Esophagus squamous epithelium (tissue), 5 donors: ENCODE measurements around the gene ZNF223. TPM values are rescaled to one million over a fixed set of nuclear protein-coding genes. Genes with fewer than 3 reads are reported as not detected.
A peak's percentile ranks its signal among the peaks of the same experiment; 100 is the strongest.

Source experiments
- DNase-seq: peaks from one replicate; lab custom pipeline; 2025; lab: John Stamatoyannopoulos, UW
- H3K27ac ChIP-seq, 4 donors: fragments of 200-600 bp; sonication (generic); one replicate each; pipeline ENCODE4 v1.5.1; 2016 to 2019; ENCODE audit warnings: mild to moderate bottlenecking in 1 of 4
- H3K27me3 ChIP-seq, 4 donors: fragments of 200-600 bp; sonication (generic); 1 replicate in 3 of 4; 2 replicates in 1 of 4; pipeline versions ENCODE4 v1.5.1 to v1.6.0; 2017 to 2021; ENCODE audit warnings: antibody characterized with exemption in 1 of 4
- H3K36me3 ChIP-seq, 3 donors: fragments of 200-600 bp; sonication (generic); one replicate each; pipeline ENCODE4 v1.5.1; 2016 to 2019
- H3K4me1 ChIP-seq, 3 donors: fragments of 200-600 bp; sonication (generic); one replicate each; pipeline ENCODE4 v1.5.1; 2017 to 2019
- H3K4me3 ChIP-seq, 4 donors: fragments of 200-600 bp; sonication (generic); 1 replicate in 3 of 4; 2 replicates in 1 of 4; pipeline ENCODE4 v1.5.1; 2016 to 2019; ENCODE audit warnings: mild to moderate bottlenecking in 2 of 4, moderate library complexity in 1 of 4
- H3K9me3 ChIP-seq, 3 donors: fragments of 200-600 bp; sonication (generic); one replicate each; pipeline ENCODE4 v1.5.1; 2016 to 2019
- CTCF ChIP-seq, 6 experiments: fragments of 450-650 bp in 4 of 6; fragments of 200-600 bp in 2 of 6; sonication (generic) in 2 of 6; IDR thresholded peaks; one replicate each; pipeline ENCODE4 v1.5.1; 2016 to 2019; ENCODE audit warnings: antibody characterized with exemption in 6 of 6, mild to moderate bottlenecking in 4 of 6, moderate library complexity in 4 of 6
- POLR2A ChIP-seq, 4 donors: fragments of 450-650 bp; IDR thresholded peaks; one replicate each; pipeline ENCODE4 v1.6.1; 2017; ENCODE audit warnings: antibody characterized with exemption in 4 of 4, mild to moderate bottlenecking in 4 of 4, moderate library complexity in 3 of 4
- WGBS, 2 donors: methylation state at CpG; one replicate each; pipeline ENCODE4 v1.1.5; 2018; 5-methylcytosine and 5-hydroxymethylcytosine counted together
- intact Hi-C: fragments of 100-400 bp; cut with DNase I; formaldehyde crosslinking; loops from one replicate; pipeline ENCODE4 v1.15.0; 2022
- total RNA-seq, 4 donors: library from RNA; depleted of rRNA; stranded (reverse); fragments of >200 nt; gene quantifications; one replicate each; pipeline ENCODE4 v1.1.0, GENCODE V29; 2016
- donor health status: DM: yes; HTN: yes; CAD: no.

Gene ZNF223
- total RNA-seq, 4 donors from 2014 or later, result 2.7 to 4.9 (median 3.5) TPM

- intact Hi-C loops, result no loop called here
- DNase-seq, result no peak
Observed at GRCh38 chr19:44050740-44051649, 841 bp upstream of the ZNF223 start.

DNA sequence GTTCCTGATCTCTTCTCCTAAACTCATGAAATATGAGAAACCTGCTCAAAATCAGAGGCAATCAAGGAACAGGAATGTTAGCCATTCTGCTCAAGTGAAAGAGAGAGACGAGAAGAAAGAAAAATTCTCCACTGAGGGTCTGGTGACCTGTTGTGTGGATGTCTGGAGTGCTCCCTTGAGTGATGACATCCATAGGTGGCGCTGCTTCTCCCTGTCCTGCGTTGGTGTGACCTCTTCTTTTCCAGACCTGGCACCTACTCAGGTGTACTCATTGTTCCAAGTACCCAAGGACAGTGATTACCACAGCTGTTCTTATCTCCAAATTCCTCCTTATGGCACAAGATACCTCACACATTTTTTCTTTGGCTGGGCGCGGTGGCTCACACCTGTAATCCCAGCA, 4.0 kb downstream of the ZNF223 start:
- Histone ChIP-seq H3K27ac (no peak overlapping the region), H3K4me3 (no peak overlapping the region), H3K4me1 (peaks cover 0 to 21% (median 13%) of the 10 kb centered on the region in 3 donors), H3K36me3 (peaks cover under 1 to 62% (median 9%) of the 10 kb centered on the region in 3 donors), H3K27me3 (peaks cover 0 to 2% (median 0%) of the 10 kb centered on the region in 4 donors), H3K9me3 (peaks cover 0 to 52% (median 25%) of the 10 kb centered on the region in 3 donors)
- no peak for DNase-seq
- no peak for TF ChIP-seq POLR2A (IDR thresholded peaks at IDR 0.05)
- TF ChIP-seq CTCF (IDR thresholded peaks at IDR 0.05), result no peak
- intact Hi-C loops, result no loop called here
- 85 to 89% methylated on average over 4 to 5 of the region's 5 CpGs for WGBS, 2 donors

More at GRCh38 chr19:44050740-44051649, 841 bp upstream of the ZNF223 start:
- H3K9me3 ChIP-seq, result peaks cover 0 to 21% (median 18%) of the 10 kb centered on the region in 3 donors
- H3K36me3 ChIP-seq, result peaks cover 0 to 14% (median 0%) of the 10 kb centered on the region in 3 donors
- H3K27ac ChIP-seq, result peak overlapping the region; percentile 76 to 84 (median 78)
- peaks cover 0 to 26% (median 13%) of the 10 kb centered on the region in 3 donors for H3K4me1 ChIP-seq
- 21 to 23% methylated on average over 19 to 21 of the region's 21 CpGs for WGBS, 2 donors
- peaks cover 0 to 41% (median 1%) of the 10 kb centered on the region in 4 donors for H3K27me3 ChIP-seq
- TF ChIP-seq CTCF (IDR thresholded peaks at IDR 0.05), result no peak
- no peak for TF ChIP-seq POLR2A (IDR thresholded peaks at IDR 0.05)
- H3K4me3 ChIP-seq, result peak overlapping the region; percentile 71 to 92 (median 78)

DNA sequence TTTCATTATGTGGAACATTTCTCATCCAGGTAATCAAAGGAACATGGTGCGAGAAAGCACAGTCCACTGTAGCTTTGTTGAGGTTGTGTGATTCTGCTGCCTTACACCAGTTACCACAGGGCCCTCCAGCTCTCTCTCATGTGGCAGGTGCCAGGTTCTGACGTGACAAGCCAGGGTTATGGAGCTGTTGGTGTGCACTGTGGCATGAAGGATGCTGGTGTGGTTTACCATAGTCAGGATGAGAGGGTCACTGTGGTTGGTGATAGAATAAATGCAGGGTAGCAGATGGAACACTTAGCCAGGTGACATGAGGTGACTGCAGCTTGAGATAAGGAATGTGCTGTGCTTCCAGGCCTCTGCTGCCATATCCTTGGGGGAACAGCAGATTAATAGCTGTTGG, 7.4 kb downstream of the ZNF223 start:
- no peak for DNase-seq
- peaks cover 0 to 75% (median 38%) of the 10 kb centered on the region in 3 donors for H3K9me3 ChIP-seq
- no peaks in the 10 kb centered on the region for H3K4me1 ChIP-seq
- H3K4me3 ChIP-seq, result no peak overlapping the region
- TF ChIP-seq POLR2A (IDR thresholded peaks at IDR 0.05) (no peak), CTCF (IDR thresholded peaks at IDR 0.05) (no peak)
- WGBS, 2 donors, result 100% methylated on average over 2 of the region's 2 CpGs
- no peaks in the 10 kb centered on the region for H3K27me3 ChIP-seq
- H3K36me3 ChIP-seq, result peaks cover 12 to 96% (median 14%) of the 10 kb centered on the region in 3 donors
- intact Hi-C loops, result no loop called here
- H3K27ac ChIP-seq, result no peak overlapping the region

DNA sequence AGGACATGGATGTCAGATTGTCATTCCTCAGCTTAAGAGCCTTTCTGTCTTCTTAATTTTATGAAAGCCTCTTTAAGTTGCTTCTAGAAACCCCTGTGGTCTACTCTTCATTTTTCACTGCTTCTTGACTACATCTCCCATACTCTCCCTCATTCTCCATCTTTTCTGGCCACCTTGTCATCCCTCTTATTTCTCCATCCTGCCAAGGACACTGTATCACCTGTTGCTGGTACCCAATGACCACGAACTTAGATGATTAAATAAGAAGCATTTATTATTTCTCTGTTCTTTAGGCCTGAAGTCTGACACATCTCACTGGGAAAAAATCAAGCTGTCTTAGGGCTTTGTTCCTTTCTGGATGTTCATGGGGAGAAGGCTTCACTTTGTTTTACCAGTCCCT, 9.2 kb downstream of the ZNF223 start:
- DNase-seq, result no peak
- no peak overlapping the region for H3K27ac ChIP-seq
- 86 to 89% methylated on average over 1 of the region's 1 CpG for WGBS, 2 donors
- H3K27me3 ChIP-seq, result no peaks in the 10 kb centered on the region
- no peak overlapping the region for H3K4me3 ChIP-seq
- peaks cover 0 to 81% (median 31%) of the 10 kb centered on the region in 3 donors for H3K9me3 ChIP-seq
- H3K4me1 ChIP-seq, result no peaks in the 10 kb centered on the region
- H3K36me3 ChIP-seq, result peaks cover 14 to 100% (median 19%) of the 10 kb centered on the region in 3 donors
- TF ChIP-seq POLR2A (IDR thresholded peaks at IDR 0.05), result no peak
- no peak for TF ChIP-seq CTCF (IDR thresholded peaks at IDR 0.05)
- intact Hi-C loops, result no loop called here

GRCh38 chr19:44066305-44066704, 14.5 kb downstream of the ZNF223 start:
- Histone ChIP-seq H3K4me1 (peaks cover 0 to 2% (median 1%) of the 10 kb centered on the region in 3 donors), H3K27ac (no peak overlapping the region), H3K36me3 (peaks cover under 1 to 68% (median 14%) of the 10 kb centered on the region in 3 donors), H3K27me3 (no peaks in the 10 kb centered on the region), H3K4me3 (peak overlapping the region in 1 of 4 donors; percentile 0), H3K9me3 (peaks cover 14 to 76% (median 57%) of the 10 kb centered on the region in 3 donors)
- DNase-seq, result no peak
- intact Hi-C loops, result no loop called here
- TF ChIP-seq POLR2A (IDR thresholded peaks at IDR 0.05) (no peak), CTCF (IDR thresholded peaks at IDR 0.05) (no peak)
- WGBS, 2 donors, result 50 to 65% methylated on average over 3 of the region's 3 CpGs
